UCSD-AML1 (cell line): ENCODE results near the gene USF3.

Experiments used
- DNase-seq: peaks from one replicate; lab custom pipeline; 2025; ENCODE audit not compliant: unreplicated experiment; lab: John Stamatoyannopoulos, UW

Gene USF3

GRCh38 chr3:113607219-113607596, 89.2 kb downstream of the USF3 start:
- DNase-seq: no peak

GRCh38 chr3:113606539-113607218, 89.8 kb downstream of the USF3 start:
- peak; percentile 41 for DNase-seq

GRCh38 chr3:113602836-113603235, 93.6 kb downstream of the USF3 start:
- DNase-seq: no peak

- DNase-seq: no peak
These were observed 94.2 kb downstream of the USF3 start for GRCh38 chr3:113602256-113602655.

- DNase-seq: no peak
These were observed 95.2 kb downstream of the USF3 start for GRCh38 chr3:113601240-113601639.

- DNase-seq: no peak
These were observed 95.8 kb downstream of the USF3 start for GRCh38 chr3:113600418-113601182.
